HG02884 (cell line): Measurements from ENCODE around the gene PPT2.

Experiments
- ATAC-seq: cut with Tn5 transposase; IDR thresholded peaks from one replicate; pipeline ENCODE4 v1.9.1; 2021; ENCODE audit warnings: mild to moderate bottlenecking, moderate library complexity; ENCODE audit not compliant: unreplicated experiment

The PPT2 gene, protein sequence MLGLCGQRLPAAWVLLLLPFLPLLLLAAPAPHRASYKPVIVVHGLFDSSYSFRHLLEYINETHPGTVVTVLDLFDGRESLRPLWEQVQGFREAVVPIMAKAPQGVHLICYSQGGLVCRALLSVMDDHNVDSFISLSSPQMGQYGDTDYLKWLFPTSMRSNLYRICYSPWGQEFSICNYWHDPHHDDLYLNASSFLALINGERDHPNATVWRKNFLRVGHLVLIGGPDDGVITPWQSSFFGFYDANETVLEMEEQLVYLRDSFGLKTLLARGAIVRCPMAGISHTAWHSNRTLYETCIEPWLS

GRCh38 chr6:32153564-32154513 lies at the start of gene PPT2:
Gene PPT2, plus strand, starts transcription at chr6:32154141. Its CDS starts 454 bp downstream, at chr6:32154595.
- peak; percentile 17 for ATAC-seq

GRCh38 chr6:32105433-32105832 lies 48.5 kb upstream of the PPT2 start:
- ATAC-seq: no peak

- ATAC-seq: no peak
These were observed 46.5 kb upstream of the PPT2 start for GRCh38 chr6:32107406-32107805.

GRCh38 chr6:32108094-32108627 lies 45.8 kb upstream of the PPT2 start:
- no peak for ATAC-seq

DNA sequence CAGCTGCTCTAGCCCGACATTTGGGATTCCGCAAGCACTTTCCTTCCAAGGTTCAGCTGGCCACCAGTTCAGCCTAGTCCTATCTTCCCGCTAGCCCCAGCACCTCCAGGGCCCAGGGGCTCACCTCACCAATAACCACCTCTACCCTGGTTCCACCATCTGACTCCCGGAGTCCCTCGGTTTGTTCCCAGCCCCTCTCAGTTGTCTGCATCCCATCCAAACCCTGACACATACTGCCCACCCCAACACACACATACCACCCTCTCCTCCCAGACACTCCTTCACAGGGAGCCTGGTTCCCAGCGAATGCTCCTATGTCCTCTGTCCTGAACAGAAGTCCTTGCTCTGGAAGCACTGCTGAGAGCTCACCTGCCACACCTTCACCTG lies 45.2 kb upstream of the PPT2 start:
- no peak for ATAC-seq

GRCh38 chr6:32109114-32109764 lies 44.7 kb upstream of the PPT2 start, which contains the start of gene TNXB:
Gene TNXB, minus strand, starts transcription at chr6:32109338. Its CDS starts 11,140 bp downstream, at chr6:32098198.
- no peak for ATAC-seq

- no peak for ATAC-seq
These were observed 44.2 kb upstream of the PPT2 start for GRCh38 chr6:32109765-32110160.

DNA sequence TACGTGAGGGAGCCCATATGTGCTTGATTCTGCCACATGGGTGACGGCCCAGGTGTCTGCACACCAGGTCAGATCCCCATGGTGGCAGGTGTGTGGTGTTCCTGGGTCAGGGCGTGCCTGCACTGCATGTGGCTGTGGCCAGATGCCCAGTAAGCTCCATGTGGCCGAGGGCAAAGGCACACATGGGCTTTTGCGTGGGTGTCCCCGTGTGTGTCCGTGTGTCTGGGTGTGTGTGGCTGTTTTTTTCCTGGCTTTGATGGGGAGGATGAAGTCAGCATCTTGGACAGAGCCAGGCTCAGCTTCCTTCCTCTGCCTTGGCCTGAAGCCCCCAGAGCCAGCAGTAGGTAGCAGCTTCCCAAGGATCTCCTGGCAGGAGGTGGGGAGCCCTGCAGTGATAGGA lies 43.3 kb upstream of the PPT2 start:
- no peak for ATAC-seq

DNA sequence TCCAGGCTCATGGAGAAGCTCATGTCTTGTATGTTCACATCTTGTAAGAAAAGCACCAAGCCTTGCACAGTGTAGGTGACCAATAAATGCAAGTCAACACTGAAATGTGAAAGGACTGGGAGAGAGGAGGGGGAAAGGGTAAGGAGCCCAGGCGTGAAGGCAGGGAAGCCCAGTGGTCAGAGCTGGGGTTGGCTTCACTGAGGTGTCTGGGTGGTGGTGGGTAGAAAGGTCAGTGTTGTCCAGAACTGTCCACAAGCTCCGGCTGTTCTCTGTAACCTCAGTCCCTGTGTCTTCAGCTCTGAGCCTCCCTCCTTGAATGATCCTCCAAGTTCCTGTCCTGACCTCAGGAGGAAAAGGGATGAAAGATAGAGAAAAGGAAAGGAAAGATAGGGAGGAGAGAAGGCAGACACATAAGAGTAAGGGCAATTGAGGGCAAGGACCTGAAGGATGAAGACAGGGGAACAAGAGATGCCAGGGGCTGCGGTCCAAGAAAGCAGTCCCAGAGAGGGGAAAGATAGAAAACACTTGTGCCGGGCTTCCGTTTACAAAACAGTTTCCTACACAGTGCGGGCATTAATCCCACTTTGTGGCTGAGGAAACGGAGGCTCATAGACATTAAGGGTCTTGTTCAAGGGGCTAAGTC lies 42.4 kb upstream of the PPT2 start:
- no peak for ATAC-seq

DNA sequence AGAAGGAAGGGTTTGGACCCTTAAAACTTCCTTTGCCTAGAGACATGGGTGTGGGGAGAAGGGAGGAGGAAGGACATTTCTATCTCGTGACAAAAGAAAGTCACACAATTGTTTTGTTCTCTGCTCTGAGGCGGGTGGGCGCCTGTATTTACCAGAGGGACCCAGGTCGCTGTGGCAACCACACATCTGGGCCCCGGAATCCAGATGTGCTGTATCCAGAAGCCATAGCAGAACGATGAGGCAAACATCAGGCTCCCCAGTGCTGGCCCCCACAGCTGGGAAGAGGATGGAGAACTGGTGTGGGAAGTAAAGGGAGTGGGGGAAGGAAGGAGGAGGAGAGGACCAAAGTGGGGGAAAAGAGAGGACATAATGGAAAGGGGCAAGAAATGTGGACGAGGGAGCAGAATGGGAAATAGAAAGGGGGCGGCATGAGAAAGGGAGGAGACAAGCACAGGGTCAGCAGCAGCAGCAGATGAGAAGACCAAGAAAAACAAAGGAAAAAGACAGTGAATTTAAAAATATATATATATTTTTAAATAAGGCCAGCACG lies 41.4 kb upstream of the PPT2 start:
- no peak for ATAC-seq

GRCh38 chr6:32113386-32114352 lies 40.3 kb upstream of the PPT2 start:
- ATAC-seq: no peak

GRCh38 chr6:32114796-32115195 lies 39.1 kb upstream of the PPT2 start:
- no peak for ATAC-seq

GRCh38 chr6:32115623-32116022 lies 38.3 kb upstream of the PPT2 start:
- no peak for ATAC-seq

GRCh38 chr6:32116674-32117073 lies 37.3 kb upstream of the PPT2 start:
- ATAC-seq: no peak

DNA sequence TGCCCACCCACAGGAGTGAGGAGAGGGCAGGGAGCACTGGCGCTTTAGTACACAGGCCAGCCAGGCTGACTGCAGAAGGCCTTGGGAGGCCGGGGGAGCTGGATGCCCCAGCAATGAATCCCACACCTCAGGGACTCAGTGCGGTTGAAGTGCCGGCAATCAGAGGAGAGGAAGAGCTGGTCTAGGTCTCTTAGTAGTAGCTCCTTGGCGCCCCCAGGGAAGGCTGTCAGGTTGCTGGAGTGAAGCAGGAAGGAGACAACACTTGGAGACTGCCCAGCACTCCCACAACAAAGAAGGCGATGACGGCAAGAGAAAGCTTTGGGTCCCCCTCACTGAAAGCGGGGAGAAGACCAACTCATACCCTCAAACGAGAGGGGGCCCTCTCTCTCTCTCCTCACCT lies 36.5 kb upstream of the PPT2 start:
- no peak for ATAC-seq

- no peak for ATAC-seq
These were observed 34.9 kb upstream of the PPT2 start for GRCh38 chr6:32118782-32119628.

DNA sequence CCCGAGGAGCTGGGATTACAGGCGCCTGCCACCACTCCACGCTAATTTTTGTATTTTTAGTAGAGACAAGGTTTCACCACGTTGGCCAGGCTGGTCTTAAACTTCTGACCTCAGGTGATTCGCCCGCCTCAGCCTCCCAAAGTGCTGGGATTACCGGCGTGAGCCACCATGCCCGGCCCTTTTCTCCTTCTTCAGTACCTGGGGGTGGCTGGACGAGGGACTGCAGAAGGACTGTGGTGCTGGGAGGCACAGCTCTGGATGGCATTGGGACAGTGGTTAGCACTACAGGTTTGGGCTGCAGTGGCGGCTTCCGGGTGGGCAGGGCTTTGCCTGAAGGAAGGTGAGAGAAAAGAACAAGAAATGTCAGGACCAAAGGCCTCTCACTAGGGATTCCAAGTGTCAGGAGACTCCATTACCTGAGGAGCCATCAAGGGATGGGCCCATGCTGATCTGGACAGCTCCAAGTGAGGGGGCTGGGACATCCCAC lies 33.3 kb upstream of the PPT2 start:
- ATAC-seq: no peak

GRCh38 chr6:32123681-32124080 lies 30.3 kb upstream of the PPT2 start:
- ATAC-seq: no peak
